ENCODE data around the gene EMC1.

DNA sequence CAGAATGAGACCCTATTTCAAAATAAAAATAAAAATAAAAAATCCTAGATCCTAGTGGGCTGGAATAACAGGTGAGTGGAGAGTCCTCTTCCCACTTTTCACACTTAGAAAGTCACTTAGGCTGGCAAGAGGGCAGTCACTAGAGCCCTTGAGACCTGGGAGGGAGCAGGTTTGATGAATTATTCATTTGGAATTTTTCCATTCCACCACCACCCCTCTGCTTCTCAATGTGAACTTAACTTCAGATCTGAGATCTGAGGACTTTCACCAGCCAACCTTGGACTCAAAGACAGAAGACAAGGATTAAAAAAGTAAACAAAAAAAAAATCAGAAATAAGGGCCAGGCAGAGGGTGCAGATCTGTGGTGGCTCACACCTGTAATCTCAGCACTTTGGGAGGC, 20.7 kb upstream of the EMC1 start:
- TF ChIP-seq POLR2AphosphoS5 (IDR thresholded peaks at IDR 0.05; ENCODE audit: insufficient read depth in 1 of 2, low read depth in 1 of 2) (no peak), CTCF (IDR thresholded peaks at IDR 0.05) (no peak), POLR2A (IDR thresholded peaks at IDR 0.05) (no peak)
